Measurements from ENCODE around the gene METRN.

Gene METRN

DNA sequence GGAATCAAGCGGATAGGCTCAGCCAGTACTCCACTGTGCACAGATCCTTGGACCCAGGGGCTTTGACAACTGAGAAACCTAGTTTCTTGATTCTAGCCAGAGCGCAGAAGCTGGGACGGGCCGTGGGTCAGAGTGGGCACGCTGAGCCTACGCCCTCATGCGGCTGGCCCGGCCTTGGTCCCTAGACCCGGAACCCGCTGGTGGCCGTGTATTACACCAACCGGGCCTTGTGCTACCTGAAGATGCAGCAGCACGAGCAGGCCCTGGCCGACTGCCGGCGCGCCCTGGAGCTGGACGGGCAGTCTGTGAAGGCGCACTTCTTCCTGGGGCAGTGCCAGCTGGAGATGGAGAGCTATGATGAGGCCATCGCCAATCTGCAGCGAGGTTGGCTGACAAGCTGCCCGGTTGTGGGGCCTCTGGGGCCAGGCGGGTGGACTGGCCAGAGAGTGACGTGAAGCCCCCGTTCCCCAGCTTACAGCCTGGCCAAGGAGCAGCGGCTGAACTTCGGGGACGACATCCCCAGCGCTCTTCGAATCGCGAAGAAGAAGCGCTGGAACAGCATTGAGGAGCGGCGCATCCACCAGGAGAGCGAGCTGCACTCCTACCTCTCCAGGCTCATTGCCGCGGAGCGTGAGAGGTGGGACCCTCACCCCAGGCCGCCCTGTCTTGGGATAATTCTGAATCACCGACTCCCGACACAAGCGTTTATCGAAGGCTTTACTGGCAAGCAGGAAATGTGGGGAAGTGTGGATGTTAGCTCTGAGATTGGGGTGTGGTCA is 33.8 kb upstream of the METRN start (continued):
- TF ChIP-seq ZNF692 (tag by site-specific recombination; IDR thresholded peaks at IDR 0.05) (no peak), ZBTB44 (tag by site-specific recombination; IDR thresholded peaks at IDR 0.05) (no peak), ZSCAN16 (tag by site-specific recombination; IDR thresholded peaks at IDR 0.05) (peak; percentile 89), PBX3 (CRISPR knock-in tag; IDR thresholded peaks at IDR 0.05) (peak; percentile 49), KLF1 (tag by site-specific recombination; IDR thresholded peaks at IDR 0.05) (no peak), ZNF221 (tag by site-specific recombination; IDR thresholded peaks at IDR 0.05; ENCODE audit: borderline replicate concordance) (no peak), ZFP3 (tag by site-specific recombination; IDR thresholded peaks at IDR 0.05; ENCODE audit: low read depth) (no peak), ZNF404 (tag by site-specific recombination; IDR thresholded peaks at IDR 0.05) (no peak), CTCF (tag by site-specific recombination; IDR thresholded peaks at IDR 0.05) (peak; percentile 82), ZNF211 (tag by site-specific recombination; IDR thresholded peaks at IDR 0.05; ENCODE audit: low read depth) (no peak), PATZ1 (tag by site-specific recombination; IDR thresholded peaks at IDR 0.05) (no peak), ZNF501 (tag by site-specific recombination; IDR thresholded peaks at IDR 0.05) (0 out of 2 replicates have a peak, but pooled peaks have one; percentile 16), ZNF266 (tag by site-specific recombination; IDR thresholded peaks at IDR 0.05; ENCODE audit: low read depth) (no peak), IKZF3 (tag by site-specific recombination; IDR thresholded peaks at IDR 0.05) (no peak), ZFP37 (tag by site-specific recombination; IDR thresholded peaks at IDR 0.05) (peak; percentile 48; the same call in 1 of the 2 replicates)
- TF ChIP-seq, protein P1, sequence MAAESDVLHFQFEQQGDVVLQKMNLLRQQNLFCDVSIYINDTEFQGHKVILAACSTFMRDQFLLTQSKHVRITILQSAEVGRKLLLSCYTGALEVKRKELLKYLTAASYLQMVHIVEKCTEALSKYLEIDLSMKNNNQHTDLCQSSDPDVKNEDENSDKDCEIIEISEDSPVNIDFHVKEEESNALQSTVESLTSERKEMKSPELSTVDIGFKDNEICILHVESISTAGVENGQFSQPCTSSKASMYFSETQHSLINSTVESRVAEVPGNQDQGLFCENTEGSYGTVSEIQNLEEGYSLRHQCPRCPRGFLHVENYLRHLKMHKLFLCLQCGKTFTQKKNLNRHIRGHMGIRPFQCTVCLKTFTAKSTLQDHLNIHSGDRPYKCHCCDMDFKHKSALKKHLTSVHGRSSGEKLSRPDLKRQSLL (tag by site-specific recombination; IDR thresholded peaks at IDR 0.05): peak; percentile 49
- TF ChIP-seq, protein P2, sequence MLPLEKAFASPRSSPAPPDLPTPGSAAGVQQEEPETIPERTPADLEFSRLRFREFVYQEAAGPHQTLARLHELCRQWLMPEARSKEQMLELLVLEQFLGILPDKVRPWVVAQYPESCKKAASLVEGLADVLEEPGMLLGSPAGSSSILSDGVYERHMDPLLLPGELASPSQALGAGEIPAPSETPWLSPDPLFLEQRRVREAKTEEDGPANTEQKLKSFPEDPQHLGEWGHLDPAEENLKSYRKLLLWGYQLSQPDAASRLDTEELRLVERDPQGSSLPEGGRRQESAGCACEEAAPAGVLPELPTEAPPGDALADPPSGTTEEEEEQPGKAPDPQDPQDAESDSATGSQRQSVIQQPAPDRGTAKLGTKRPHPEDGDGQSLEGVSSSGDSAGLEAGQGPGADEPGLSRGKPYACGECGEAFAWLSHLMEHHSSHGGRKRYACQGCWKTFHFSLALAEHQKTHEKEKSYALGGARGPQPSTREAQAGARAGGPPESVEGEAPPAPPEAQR (tag by site-specific recombination; IDR thresholded peaks at IDR 0.05): 0 out of 2 replicates have a peak, but pooled peaks have one; percentile 13
- TF ChIP-seq, protein P3, sequence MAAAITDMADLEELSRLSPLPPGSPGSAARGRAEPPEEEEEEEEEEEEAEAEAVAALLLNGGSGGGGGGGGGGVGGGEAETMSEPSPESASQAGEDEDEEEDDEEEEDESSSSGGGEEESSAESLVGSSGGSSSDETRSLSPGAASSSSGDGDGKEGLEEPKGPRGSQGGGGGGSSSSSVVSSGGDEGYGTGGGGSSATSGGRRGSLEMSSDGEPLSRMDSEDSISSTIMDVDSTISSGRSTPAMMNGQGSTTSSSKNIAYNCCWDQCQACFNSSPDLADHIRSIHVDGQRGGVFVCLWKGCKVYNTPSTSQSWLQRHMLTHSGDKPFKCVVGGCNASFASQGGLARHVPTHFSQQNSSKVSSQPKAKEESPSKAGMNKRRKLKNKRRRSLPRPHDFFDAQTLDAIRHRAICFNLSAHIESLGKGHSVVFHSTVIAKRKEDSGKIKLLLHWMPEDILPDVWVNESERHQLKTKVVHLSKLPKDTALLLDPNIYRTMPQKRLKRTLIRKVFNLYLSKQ (tag by site-specific recombination; IDR thresholded peaks at IDR 0.05; ENCODE audit: borderline replicate concordance): no peak

Measured in HEK293 (cell line).